Breast epithelium (tissue), 3 donors: ENCODE data around the gene PDGFB.

Source experiments
- POLR2AphosphoS5 ChIP-seq, 3 donors: sonication (generic); formaldehyde crosslinking; IDR thresholded peaks; one replicate each; pipeline ENCODE4 v1.6.1; 2017; ENCODE audit warnings: antibody characterized with exemption in 3 of 3
- TF ChIP-seq, protein P1 (sequence below), 3 donors: fragments of 450-650 bp; IDR thresholded peaks; one replicate each; pipeline ENCODE4 v1.5.1; 2016 to 2017; ENCODE audit warnings: antibody characterized with exemption in 3 of 3, mild to moderate bottlenecking in 3 of 3, moderate library complexity in 3 of 3

DNA sequence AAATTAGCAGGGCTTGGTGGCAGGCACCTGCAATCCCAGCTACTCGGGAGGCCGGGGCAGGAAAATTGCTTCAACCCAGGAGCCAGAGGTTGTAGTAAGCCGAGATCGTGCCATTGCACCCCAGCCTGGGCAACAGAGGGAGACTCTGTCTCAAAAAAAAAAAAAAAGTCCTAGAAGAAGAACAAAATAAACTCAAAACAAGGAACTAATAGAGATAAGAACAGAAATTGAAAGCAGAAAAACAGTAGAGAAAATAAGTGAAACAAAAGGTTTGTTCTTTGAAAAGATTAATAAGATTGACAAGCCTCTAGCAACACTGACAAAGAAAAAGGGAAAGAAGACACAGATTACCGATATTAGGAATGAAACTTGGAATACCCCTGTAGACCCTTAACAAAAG, 47.2 kb downstream of the PDGFB start:
- TF ChIP-seq, protein P1, sequence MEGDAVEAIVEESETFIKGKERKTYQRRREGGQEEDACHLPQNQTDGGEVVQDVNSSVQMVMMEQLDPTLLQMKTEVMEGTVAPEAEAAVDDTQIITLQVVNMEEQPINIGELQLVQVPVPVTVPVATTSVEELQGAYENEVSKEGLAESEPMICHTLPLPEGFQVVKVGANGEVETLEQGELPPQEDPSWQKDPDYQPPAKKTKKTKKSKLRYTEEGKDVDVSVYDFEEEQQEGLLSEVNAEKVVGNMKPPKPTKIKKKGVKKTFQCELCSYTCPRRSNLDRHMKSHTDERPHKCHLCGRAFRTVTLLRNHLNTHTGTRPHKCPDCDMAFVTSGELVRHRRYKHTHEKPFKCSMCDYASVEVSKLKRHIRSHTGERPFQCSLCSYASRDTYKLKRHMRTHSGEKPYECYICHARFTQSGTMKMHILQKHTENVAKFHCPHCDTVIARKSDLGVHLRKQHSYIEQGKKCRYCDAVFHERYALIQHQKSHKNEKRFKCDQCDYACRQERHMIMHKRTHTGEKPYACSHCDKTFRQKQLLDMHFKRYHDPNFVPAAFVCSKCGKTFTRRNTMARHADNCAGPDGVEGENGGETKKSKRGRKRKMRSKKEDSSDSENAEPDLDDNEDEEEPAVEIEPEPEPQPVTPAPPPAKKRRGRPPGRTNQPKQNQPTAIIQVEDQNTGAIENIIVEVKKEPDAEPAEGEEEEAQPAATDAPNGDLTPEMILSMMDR (IDR thresholded peaks at IDR 0.05): no peak
- TF ChIP-seq POLR2AphosphoS5 (IDR thresholded peaks at IDR 0.05): no peak
